Lung (tissue), 12 donors: Measurements from ENCODE around the gene ZNF672. TPM values are rescaled to one million over a fixed set of nuclear protein-coding genes. Genes with fewer than 3 reads are reported as not detected.
"Not testable (repeated sequence)": the region's sequence is repeated elsewhere in the genome, so short reads cannot be mapped to it uniquely, and the experiment has no call there.

ENCODE experiments used
- ATAC-seq: fragments of 200-7000 bp; cut with Tn5 transposase; one replicate; pipeline ENCODE4 v1.9.1; 2020; ENCODE audit warnings: moderate number of reproducible peaks; ENCODE audit not compliant: insufficient read depth, low FRiP score
- DNase-seq, 3 donors: peaks; one replicate each; pipeline ENCODE4 v3.0.0-alpha.2; 2013 to 2017
- H3K27ac ChIP-seq, 2 donors: one replicate each; pipeline ENCODE4 v1.5.1; 2013; ENCODE audit warnings: mild to moderate bottlenecking in 2 of 2, moderate library complexity in 2 of 2, control low read depth in 1 of 2, inconsistent platforms in 1 of 2, low read depth in 1 of 2, low read length in 1 of 2
- H3K27me3 ChIP-seq, 3 donors: one replicate each; pipeline ENCODE4 v1.5.1; 2013; ENCODE audit warnings: low read length in 2 of 3; ENCODE audit not compliant: control insufficient read depth in 3 of 3, insufficient read depth in 3 of 3
- H3K36me3 ChIP-seq, 4 donors: one replicate each; pipeline ENCODE4 v1.5.1; 2013; ENCODE audit warnings: low read length in 4 of 4, mild to moderate bottlenecking in 1 of 4, moderate library complexity in 1 of 4; ENCODE audit not compliant: control insufficient read depth in 4 of 4, insufficient read depth in 4 of 4
- H3K4me1 ChIP-seq, 5 donors: one replicate each; pipeline ENCODE4 v1.5.1; 2013; ENCODE audit warnings: low read length in 5 of 5, mild to moderate bottlenecking in 2 of 5, moderate library complexity in 1 of 5; ENCODE audit not compliant: control insufficient read depth in 5 of 5, insufficient read depth in 5 of 5
- H3K4me3 ChIP-seq: one replicate; pipeline ENCODE4 v1.5.1; 2013; ENCODE audit warnings: mild to moderate bottlenecking, control low read depth, moderate library complexity
- H3K9ac ChIP-seq, 2 donors: one replicate each; pipeline ENCODE4 v1.5.1; 2013; ENCODE audit warnings: low read length in 2 of 2, control low read depth in 1 of 2; ENCODE audit not compliant: insufficient read depth in 1 of 2
- H3K9me3 ChIP-seq, 4 donors: one replicate each; pipeline ENCODE4 v1.5.1; 2013; ENCODE audit warnings: low read length in 3 of 4, mild to moderate bottlenecking in 1 of 4, moderate library complexity in 1 of 4; ENCODE audit not compliant: control insufficient read depth in 4 of 4, insufficient read depth in 3 of 4
- WGBS, 2 donors: extraction: QIAGEN DNeasy Blood & Tissue Kit; methylation state at CpG; one replicate each; pipeline ENCODE4 v1.1.7; 2013; 5-methylcytosine and 5-hydroxymethylcytosine counted together
- polyA plus RNA-seq, 2 donors: library from polyadenylated mRNA; stranded (reverse); fragments of 200-250 nt; gene quantifications; one replicate each; pipeline ENCODE4 v1.2.1, GENCODE V29; 2013
- total RNA-seq, 2 donors: library from RNA; depleted of rRNA in 1 of 2; stranded (reverse); fragments of >200 nt in 1 of 2; gene quantifications; one replicate each; pipeline ENCODE4 v1.2.1, GENCODE V29; 2014 to 2021
- TF ChIP-seq, protein P1 (sequence below): IDR thresholded peaks from 2 replicates; pipeline ENCODE4 v1.5.1; 2012; ENCODE audit warnings: mild to moderate bottlenecking; ENCODE audit errors: control extremely low read depth, extremely low read depth
- donor health status: control.
- donor health status: control.
- donor health status: Bipolar disorder and iron deficiency.
- donor health status: healthy.
- donor health status: DM: yes; HTN: yes; CAD: no.

The ZNF672 gene
- total and polyA plus RNA-seq, 4 donors = 17.1 to 41.3 (median 31.3) TPM

- no peaks in the 10 kb centered on the region for H3K36me3 ChIP-seq
- DNase-seq (peak; percentile 98), ATAC-seq (peak; percentile 88)
- 0% methylated on average over 40 to 41 of the region's 41 CpGs for WGBS, 2 donors
- peaks cover 0 to 3% (median 0%) of the 10 kb centered on the region in 5 donors for H3K4me1 ChIP-seq
- H3K9me3 ChIP-seq = no peaks in the 10 kb centered on the region
- H3K27me3 ChIP-seq = no peaks in the 10 kb centered on the region
- H3K4me3 ChIP-seq = peak overlapping the region; percentile 73
- peak overlapping the region; percentile 75 to 100 for H3K9ac ChIP-seq
- peak overlapping the region; percentile 93 to 98 for H3K27ac ChIP-seq
- TF ChIP-seq, protein P1, sequence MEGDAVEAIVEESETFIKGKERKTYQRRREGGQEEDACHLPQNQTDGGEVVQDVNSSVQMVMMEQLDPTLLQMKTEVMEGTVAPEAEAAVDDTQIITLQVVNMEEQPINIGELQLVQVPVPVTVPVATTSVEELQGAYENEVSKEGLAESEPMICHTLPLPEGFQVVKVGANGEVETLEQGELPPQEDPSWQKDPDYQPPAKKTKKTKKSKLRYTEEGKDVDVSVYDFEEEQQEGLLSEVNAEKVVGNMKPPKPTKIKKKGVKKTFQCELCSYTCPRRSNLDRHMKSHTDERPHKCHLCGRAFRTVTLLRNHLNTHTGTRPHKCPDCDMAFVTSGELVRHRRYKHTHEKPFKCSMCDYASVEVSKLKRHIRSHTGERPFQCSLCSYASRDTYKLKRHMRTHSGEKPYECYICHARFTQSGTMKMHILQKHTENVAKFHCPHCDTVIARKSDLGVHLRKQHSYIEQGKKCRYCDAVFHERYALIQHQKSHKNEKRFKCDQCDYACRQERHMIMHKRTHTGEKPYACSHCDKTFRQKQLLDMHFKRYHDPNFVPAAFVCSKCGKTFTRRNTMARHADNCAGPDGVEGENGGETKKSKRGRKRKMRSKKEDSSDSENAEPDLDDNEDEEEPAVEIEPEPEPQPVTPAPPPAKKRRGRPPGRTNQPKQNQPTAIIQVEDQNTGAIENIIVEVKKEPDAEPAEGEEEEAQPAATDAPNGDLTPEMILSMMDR = no peak
Measured at GRCh38 chr1:248873409-248873992, 35.5 kb downstream of the ZNF672 start.

DNA sequence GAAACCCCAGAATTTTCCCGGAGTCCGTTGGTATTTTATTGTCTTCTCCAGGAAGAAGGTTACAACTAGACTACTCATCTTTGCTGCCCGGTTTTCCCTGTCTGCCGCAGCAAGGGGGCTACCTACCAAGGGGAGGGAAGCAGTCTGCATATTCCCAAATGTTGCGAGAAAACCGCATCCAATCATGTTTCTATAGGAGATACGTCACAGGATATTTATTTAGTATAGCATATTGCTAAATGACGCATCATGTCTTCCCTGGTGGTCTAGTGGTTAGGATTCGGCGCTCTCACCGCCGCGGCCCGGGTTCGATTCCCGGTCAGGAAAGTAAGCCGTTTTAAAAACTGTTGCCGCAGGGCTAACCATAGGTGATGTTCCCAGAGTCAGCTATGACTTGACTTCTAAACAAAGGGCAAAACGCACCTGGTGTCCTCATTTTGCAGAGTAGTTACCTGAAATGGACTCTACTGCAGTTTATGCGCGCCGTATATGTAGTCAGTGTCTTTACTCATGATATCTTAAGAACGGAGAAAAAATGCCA is 36.0 kb downstream of the ZNF672 start:
- H3K27me3 ChIP-seq = no peaks in the 10 kb centered on the region
- peak overlapping the region in 1 of 2 donors; percentile 100 for H3K9ac ChIP-seq
- WGBS, 2 donors = 6% methylated on average over 23 of the region's 23 CpGs
- TF ChIP-seq, protein P1 = no peak
- DNase-seq = peak; percentile 90 to 98 (median 95)
- peak overlapping the region; percentile 93 to 98 for H3K27ac ChIP-seq
- H3K4me1 ChIP-seq = peaks cover 0 to 3% (median 0%) of the 10 kb centered on the region in 5 donors
- H3K9me3 ChIP-seq = no peaks in the 10 kb centered on the region
- H3K4me3 ChIP-seq = peak overlapping the region; percentile 49
- no peaks in the 10 kb centered on the region for H3K36me3 ChIP-seq
- ATAC-seq = peak; percentile 80

DNA sequence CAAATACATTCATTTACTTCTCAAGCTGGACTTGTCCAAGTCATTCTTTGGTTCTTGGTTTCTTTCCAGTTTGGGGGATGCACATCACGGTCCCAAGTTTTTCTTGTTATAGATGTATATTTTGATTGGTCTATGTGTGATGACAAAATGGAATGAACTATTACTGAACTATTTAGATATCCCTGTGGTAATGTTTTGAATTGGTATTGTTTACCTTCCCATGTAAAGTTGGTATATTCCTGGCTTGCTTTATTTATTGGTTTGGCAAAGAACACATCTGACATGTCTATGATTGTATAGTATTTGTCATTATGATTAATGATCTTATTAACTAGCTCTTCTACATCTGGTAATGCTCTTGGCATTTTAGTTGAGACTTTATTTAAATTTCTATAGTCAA is 43.2 kb downstream of the ZNF672 start:
- H3K4me3 ChIP-seq = no peak overlapping the region
- peaks cover 0 to 1% (median 0%) of the 10 kb centered on the region in 5 donors for H3K4me1 ChIP-seq
- no peak for DNase-seq
- H3K9ac ChIP-seq = no peak overlapping the region
- no peaks in the 10 kb centered on the region for H3K9me3 ChIP-seq
- no peak overlapping the region for H3K27ac ChIP-seq
- no peaks in the 10 kb centered on the region for H3K27me3 ChIP-seq
- WGBS, 2 donors = 64 to 76% methylated on average over 1 of the region's 1 CpG
- TF ChIP-seq, protein P1 = no peak
- H3K36me3 ChIP-seq = no peaks in the 10 kb centered on the region
- ATAC-seq = no peak

- H3K9me3 ChIP-seq, H3K4me3 ChIP-seq, H3K9ac ChIP-seq, H3K27ac ChIP-seq, DNase-seq, H3K27me3 ChIP-seq, H3K4me1 ChIP-seq, ATAC-seq, H3K36me3 ChIP-seq: not testable (repeated sequence)
- WGBS, 2 donors = 65 to 69% methylated on average over 4 to 7 of the region's 7 CpGs
Measured at GRCh38 chr1:248882427-248882826, 44.4 kb downstream of the ZNF672 start.
